ENCODE data around the gene DPP6. TPM values are rescaled to one million over a fixed set of nuclear protein-coding genes. Genes with fewer than 3 reads are reported as not detected.

Gene DPP6
- total and polyA plus RNA-seq, 2 of the 8 experiments (the other 6 are each of a cell fraction or from before 2014, with no cell fraction given), result 4.7 to 6.8 TPM

DNA sequence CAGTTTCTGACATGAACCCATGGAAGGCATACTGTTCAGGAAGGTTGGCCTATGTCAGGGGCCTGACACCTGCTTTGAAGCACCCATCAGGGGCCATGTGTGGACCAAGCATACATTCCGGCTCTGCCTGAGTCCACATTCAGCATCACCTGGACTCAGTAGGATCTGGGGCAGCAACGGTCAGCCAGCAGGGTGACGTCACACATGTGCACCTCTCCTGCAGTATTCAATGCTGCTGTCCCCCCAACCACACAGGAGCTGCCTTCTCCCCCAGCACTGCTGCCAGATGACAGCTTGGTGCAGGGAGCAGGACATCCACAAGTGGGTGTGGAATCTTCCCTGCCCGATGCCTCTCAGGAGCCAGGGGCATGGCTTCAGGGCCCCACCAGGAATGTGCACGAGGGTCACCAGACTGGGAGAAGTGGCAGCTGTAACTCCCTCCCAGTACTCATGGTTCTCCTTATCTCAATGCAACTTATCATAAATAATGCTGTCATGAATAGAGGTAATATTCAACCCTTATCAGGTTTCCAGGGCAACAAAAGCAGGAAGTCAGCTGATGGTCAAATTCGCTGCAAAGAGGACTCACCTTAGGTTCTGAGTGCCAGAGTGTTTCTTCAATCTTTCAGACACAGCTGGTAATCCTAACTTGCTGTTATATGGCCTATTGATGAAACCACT, 657.8 kb downstream of the DPP6 start:
- H4K91ac ChIP-seq (replicated peaks; ENCODE audit: insufficient read length, low read length), result no peak overlapping the region
- no peak overlapping the region for H2BK20ac ChIP-seq (ENCODE audit: low read length)
- H3K14ac ChIP-seq (ENCODE audit: insufficient read length), result no peak overlapping the region
- H3K27ac ChIP-seq (ENCODE audit: low read depth, low read length), result no peak overlapping the region
- no peak overlapping the region for H3K4ac ChIP-seq (replicated peaks; ENCODE audit: insufficient read length, low read depth, low read length)
- no peaks in the 10 kb centered on the region for H3K23me2 ChIP-seq (ENCODE audit: low read depth, low read length)
- H4K5ac ChIP-seq (ENCODE audit: insufficient read length, low read depth, low read length), result no peak overlapping the region
- H2BK12ac ChIP-seq (ENCODE audit: low read depth, low read length), result no peak overlapping the region
- no peak overlapping the region for H3K23ac ChIP-seq (ENCODE audit: insufficient read length)
- H3K36me3 ChIP-seq (ENCODE audit: control insufficient read depth in 2 of 4, insufficient read depth in 4 of 4, low read length in 3 of 4), result no peaks in the 10 kb centered on the region
- no peak overlapping the region for H2BK120ac ChIP-seq (replicated peaks; ENCODE audit: low read depth, low read length)
- no peak overlapping the region for H4K8ac ChIP-seq (ENCODE audit: extremely low read depth, insufficient read depth, low read length)
- H3K18ac ChIP-seq (ENCODE audit: extremely low read depth, low read length), result no peak overlapping the region
- DNase-seq (ENCODE audit: low read depth in 1 of 2, low spot score in 2 of 2) (no peak), FAIRE-seq (no peak)
- POLR2A ChIA-PET (ENCODE audit: partially characterized antibody), result no interaction called here
- 94% methylated on average over 6 of the region's 6 CpGs; no CpG with 5 or more reads in 1 of the 2 experiments for WGBS, 2 experiments (ENCODE audit: extremely low coverage in 1 of 2, insufficient coverage in 1 of 2, insufficient read length in 1 of 2, insufficient replicate concordance in 2 of 2, low coverage in 1 of 2, low lambda C conversion rate in 2 of 2, missing lambda C conversion rate in 1 of 2)
- TF ChIP-seq FOSL1 (IDR thresholded peaks at IDR 0.05; ENCODE audit: insufficient read depth, low read depth, low read length), result no peak
- TF ChIP-seq, protein P1, sequence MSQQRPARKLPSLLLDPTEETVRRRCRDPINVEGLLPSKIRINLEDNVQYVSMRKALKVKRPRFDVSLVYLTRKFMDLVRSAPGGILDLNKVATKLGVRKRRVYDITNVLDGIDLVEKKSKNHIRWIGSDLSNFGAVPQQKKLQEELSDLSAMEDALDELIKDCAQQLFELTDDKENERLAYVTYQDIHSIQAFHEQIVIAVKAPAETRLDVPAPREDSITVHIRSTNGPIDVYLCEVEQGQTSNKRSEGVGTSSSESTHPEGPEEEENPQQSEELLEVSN (IDR thresholded peaks at IDR 0.05), result no peak
- TF ChIP-seq GTF2F1 (IDR thresholded peaks at IDR 0.05; ENCODE audit: borderline replicate concordance, low read depth, low read length), result no peak
- no peak for TF ChIP-seq EP300 (IDR thresholded peaks at IDR 0.05; ENCODE audit: borderline replicate concordance in 1 of 2, low read depth in 2 of 2, low read length in 2 of 2)
- TF ChIP-seq TEAD4 (IDR thresholded peaks at IDR 0.05; ENCODE audit: low read depth, low read length), result no peak
- TF ChIP-seq RXRA (IDR thresholded peaks at IDR 0.05; ENCODE audit: insufficient read depth, low read depth, low read length), result no peak
- H3K56ac ChIP-seq (replicated peaks; ENCODE audit: insufficient read length, low read depth, low read length), result no peak overlapping the region
- H2AFZ ChIP-seq (ENCODE audit: low read length), result no peak overlapping the region
- H3K79me1 ChIP-seq (ENCODE audit: low read depth, low read length), result no peaks in the 10 kb centered on the region
- no peaks in the 10 kb centered on the region for H3K79me2 ChIP-seq (ENCODE audit: control insufficient read depth in 1 of 2, insufficient read depth in 2 of 2, low read length in 2 of 2)
- no peaks in the 10 kb centered on the region for H3K4me1 ChIP-seq (replicated peaks in 1 of 4; ENCODE audit: control insufficient read depth in 3 of 4, insufficient read depth in 4 of 4, low read length in 3 of 4)
- CTCF ChIA-PET (ENCODE audit: partially characterized antibody), result interaction anchor here (1.1 to 5.9 kb wide), 3 partner anchors 11 to 67 kb away, joined by 3 to 18 read pairs (median 3); no protein-coding TSS in a partner anchor
- H3K27me3 ChIP-seq (replicated peaks in 1 of 4; ENCODE audit: control insufficient read depth in 3 of 4, extremely low read depth in 1 of 4, insufficient read depth in 3 of 4, low read length in 3 of 4), result no peaks in the 10 kb centered on the region
- no peak overlapping the region for H3K9ac ChIP-seq (replicated peaks in 1 of 4; ENCODE audit: extremely low read depth in 1 of 4, low read depth in 3 of 4, low read length in 3 of 4)
- no peak overlapping the region for H2BK15ac ChIP-seq (ENCODE audit: low read length)
- no peak overlapping the region for H3K4me2 ChIP-seq (ENCODE audit: insufficient read depth in 1 of 2, low read depth in 2 of 2, low read length in 2 of 2)
- H3K9me3 ChIP-seq (ENCODE audit: insufficient read depth in 2 of 2, low read depth in 1 of 2, low read length in 1 of 2), result peaks cover 14 to 17% of the 10 kb centered on the region in 2 experiments; a peak in 2 of 4 replicates
- no peaks in the 10 kb centered on the region for H4K20me1 ChIP-seq (replicated peaks in 1 of 2; ENCODE audit: control insufficient read depth in 1 of 2, insufficient read depth in 2 of 2, low read length in 2 of 2)
- no peak overlapping the region for H3K4me3 ChIP-seq (ENCODE audit: extremely low read depth in 1 of 4, insufficient read depth in 2 of 4, low read depth in 3 of 4, low read length in 4 of 4)
- no peak overlapping the region for H2AK5ac ChIP-seq (ENCODE audit: low read depth, low read length)
- H2BK5ac ChIP-seq (ENCODE audit: low read depth, low read length), result no peak overlapping the region
